Panc1 (cell line): ENCODE measurements around the gene HES6. TPM values are rescaled to one million over a fixed set of nuclear protein-coding genes. Genes with fewer than 3 reads are reported as not detected.

Source experiments
- ATAC-seq: fragments of 200-7000 bp; cut with Tn5 transposase; 2 replicates; pipeline ENCODE4 v1.9.1; 2020; ENCODE audit warnings: mild to moderate bottlenecking, moderate library complexity
- BruUV-seq: library from RNA; stranded (reverse); fragments of 400-500 nt; replicated peaks from 2 replicates; lab custom pipeline; 2021; lab: Mats Ljungman, UMichigan
- CTCF ChIA-PET: fragments of 300-600 bp; sonication (Branson Sonifier 250); formaldehyde crosslinking; loops from one replicate; lab custom pipeline; 2022; ENCODE audit warnings: antibody characterized with exemption; lab: Charles Lee
- POLR2A ChIA-PET: fragments of 300-600 bp; sonication (Branson Sonifier 250); formaldehyde crosslinking; loops from one replicate; lab custom pipeline; 2022; ENCODE audit warnings: antibody characterized with exemption; lab: Charles Lee
- DNase-seq: peaks from one replicate; pipeline ENCODE4 v3.0.0-alpha.2; 2010; ENCODE audit warnings: low read depth, low spot score
- H3K27ac ChIP-seq: 2 replicates; pipeline ENCODE4 v1.5.1; 2011; ENCODE audit warnings: mild to moderate bottlenecking, low read length, inconsistent platforms
- H3K27me3 ChIP-seq: fragments of 200-500 bp; sonication (Bioruptor generic); 2 replicates; pipeline ENCODE4 v1.6.0; 2014; ENCODE audit warnings: low read length, inconsistent platforms; ENCODE audit not compliant: control insufficient read depth, insufficient read depth
- H3K36me3 ChIP-seq: fragments of 200-500 bp; sonication (Bioruptor generic); 2 replicates; pipeline ENCODE4 v1.5.1; 2014; ENCODE audit warnings: inconsistent platforms, mild to moderate bottlenecking, low read length, moderate library complexity; ENCODE audit not compliant: control insufficient read depth, insufficient read depth
- H3K4me1 ChIP-seq: 2 replicates; pipeline ENCODE4 v1.5.1; 2011; ENCODE audit warnings: inconsistent platforms, mild to moderate bottlenecking, low read length, moderate library complexity; ENCODE audit not compliant: control insufficient read depth, insufficient read depth
- H3K4me3 ChIP-seq, 2 experiments: 2 replicates each; pipeline ENCODE4 v1.5.1; 2011 to 2012; ENCODE audit warnings: low read depth in 2 of 2, low read length in 2 of 2, mild to moderate bottlenecking in 2 of 2, inconsistent platforms in 1 of 2, moderate library complexity in 1 of 2
- H3K9me3 ChIP-seq: fragments of 200-500 bp; sonication (Bioruptor generic); 2 replicates; pipeline ENCODE4 v1.5.1; 2014; ENCODE audit warnings: low read depth, mild to moderate bottlenecking, inconsistent platforms, low read length, moderate library complexity; ENCODE audit not compliant: control insufficient read depth, insufficient read depth
- POLR2AphosphoS5 ChIP-seq: IDR thresholded peaks from 2 replicates; pipeline ENCODE4 v1.6.1; 2012; ENCODE audit warnings: mild to moderate bottlenecking, low read depth, low read length, moderate library complexity
- SIN3A ChIP-seq: IDR thresholded peaks from 2 replicates; pipeline ENCODE4 v1.6.1; 2012; ENCODE audit warnings: low read depth, mild to moderate bottlenecking, low read length, moderate library complexity, borderline replicate concordance; ENCODE audit not compliant: insufficient read depth
- TCF7L2 ChIP-seq: IDR thresholded peaks from 2 replicates; pipeline ENCODE4 v1.6.1; 2011; ENCODE audit warnings: mild to moderate bottlenecking, low read depth, low read length, inconsistent platforms
- in situ Hi-C: cut with HindIII; loops from 2 replicates; pipeline ENCODE4 v1.10.0; 2016; ENCODE audit warnings: low sequenced_read_pairs, low pct_unique_long_range_greater_than_20kb
- intact Hi-C: fragments of 100-400 bp; cut with micrococcal nuclease; formaldehyde crosslinking; loops from one replicate; pipeline ENCODE4 v1.10.0; 2022; ENCODE audit not compliant: unreplicated experiment
- total RNA-seq: library from RNA; stranded (reverse); gene quantifications from one replicate; pipeline ENCODE4 v1.2.1, GENCODE V29; 2021; ENCODE audit not compliant: unreplicated experiment
- TF ChIP-seq, protein P1 (sequence below): fragments of 450-650 bp; IDR thresholded peaks from 2 replicates; pipeline ENCODE4 v1.5.1; 2017; ENCODE audit warnings: mild to moderate bottlenecking
- TF ChIP-seq, protein P2 (sequence below), 2 experiments: IDR thresholded peaks; 2 replicates each; pipeline ENCODE4 v1.6.1; 2011 to 2012; ENCODE audit warnings: low read depth in 2 of 2, control low read depth in 1 of 2, low read length in 1 of 2, mild to moderate bottlenecking in 1 of 2, moderate library complexity in 1 of 2; ENCODE audit not compliant: insufficient read depth in 1 of 2

HES6 gene
- total RNA-seq, 1 experiment from 2014 or later = 42.0 TPM

DNA sequence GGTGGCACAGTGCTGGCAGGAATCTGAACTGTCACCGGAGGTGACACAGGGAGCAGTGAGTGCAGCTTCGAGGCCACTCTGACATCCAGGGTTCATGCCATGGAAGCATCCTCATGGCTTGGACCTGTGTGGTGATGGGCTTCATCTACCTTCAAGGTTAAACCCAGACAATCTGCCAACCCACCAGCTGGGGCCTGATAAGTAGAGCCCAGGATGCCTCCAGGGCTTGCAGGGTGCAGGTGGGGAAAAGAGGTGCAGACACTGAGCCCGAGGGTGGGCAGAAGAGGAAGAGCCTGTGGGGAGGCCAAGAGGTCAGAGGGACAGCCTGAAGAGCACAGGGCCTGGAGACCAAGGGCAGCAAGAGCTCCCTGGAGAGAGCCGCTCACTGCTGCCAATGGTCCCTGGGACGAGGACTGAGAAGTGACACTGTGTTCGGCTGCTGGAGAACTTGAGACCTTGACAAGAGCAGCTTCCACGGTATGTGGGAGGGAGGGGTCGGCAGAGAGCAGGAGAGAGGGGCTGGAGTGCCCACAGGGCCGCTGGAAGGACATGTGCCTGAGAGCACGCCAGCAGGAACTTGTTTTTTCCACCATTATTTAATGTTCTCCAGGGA, 8.1 kb upstream of the HES6 start:
- intact Hi-C loops = no loop called here
- H3K4me1 ChIP-seq = no peaks in the 10 kb centered on the region
- H3K27me3 ChIP-seq = no peaks in the 10 kb centered on the region
- DNase-seq (no peak), ATAC-seq (no peak)
- in situ Hi-C loops = no loop called here
- ChIA-PET POLR2A (no interaction called here), CTCF (no interaction called here)
- TF ChIP-seq, protein P1, sequence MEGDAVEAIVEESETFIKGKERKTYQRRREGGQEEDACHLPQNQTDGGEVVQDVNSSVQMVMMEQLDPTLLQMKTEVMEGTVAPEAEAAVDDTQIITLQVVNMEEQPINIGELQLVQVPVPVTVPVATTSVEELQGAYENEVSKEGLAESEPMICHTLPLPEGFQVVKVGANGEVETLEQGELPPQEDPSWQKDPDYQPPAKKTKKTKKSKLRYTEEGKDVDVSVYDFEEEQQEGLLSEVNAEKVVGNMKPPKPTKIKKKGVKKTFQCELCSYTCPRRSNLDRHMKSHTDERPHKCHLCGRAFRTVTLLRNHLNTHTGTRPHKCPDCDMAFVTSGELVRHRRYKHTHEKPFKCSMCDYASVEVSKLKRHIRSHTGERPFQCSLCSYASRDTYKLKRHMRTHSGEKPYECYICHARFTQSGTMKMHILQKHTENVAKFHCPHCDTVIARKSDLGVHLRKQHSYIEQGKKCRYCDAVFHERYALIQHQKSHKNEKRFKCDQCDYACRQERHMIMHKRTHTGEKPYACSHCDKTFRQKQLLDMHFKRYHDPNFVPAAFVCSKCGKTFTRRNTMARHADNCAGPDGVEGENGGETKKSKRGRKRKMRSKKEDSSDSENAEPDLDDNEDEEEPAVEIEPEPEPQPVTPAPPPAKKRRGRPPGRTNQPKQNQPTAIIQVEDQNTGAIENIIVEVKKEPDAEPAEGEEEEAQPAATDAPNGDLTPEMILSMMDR = no peak
- TF ChIP-seq TCF7L2 = no peak
- TF ChIP-seq, protein P2, sequence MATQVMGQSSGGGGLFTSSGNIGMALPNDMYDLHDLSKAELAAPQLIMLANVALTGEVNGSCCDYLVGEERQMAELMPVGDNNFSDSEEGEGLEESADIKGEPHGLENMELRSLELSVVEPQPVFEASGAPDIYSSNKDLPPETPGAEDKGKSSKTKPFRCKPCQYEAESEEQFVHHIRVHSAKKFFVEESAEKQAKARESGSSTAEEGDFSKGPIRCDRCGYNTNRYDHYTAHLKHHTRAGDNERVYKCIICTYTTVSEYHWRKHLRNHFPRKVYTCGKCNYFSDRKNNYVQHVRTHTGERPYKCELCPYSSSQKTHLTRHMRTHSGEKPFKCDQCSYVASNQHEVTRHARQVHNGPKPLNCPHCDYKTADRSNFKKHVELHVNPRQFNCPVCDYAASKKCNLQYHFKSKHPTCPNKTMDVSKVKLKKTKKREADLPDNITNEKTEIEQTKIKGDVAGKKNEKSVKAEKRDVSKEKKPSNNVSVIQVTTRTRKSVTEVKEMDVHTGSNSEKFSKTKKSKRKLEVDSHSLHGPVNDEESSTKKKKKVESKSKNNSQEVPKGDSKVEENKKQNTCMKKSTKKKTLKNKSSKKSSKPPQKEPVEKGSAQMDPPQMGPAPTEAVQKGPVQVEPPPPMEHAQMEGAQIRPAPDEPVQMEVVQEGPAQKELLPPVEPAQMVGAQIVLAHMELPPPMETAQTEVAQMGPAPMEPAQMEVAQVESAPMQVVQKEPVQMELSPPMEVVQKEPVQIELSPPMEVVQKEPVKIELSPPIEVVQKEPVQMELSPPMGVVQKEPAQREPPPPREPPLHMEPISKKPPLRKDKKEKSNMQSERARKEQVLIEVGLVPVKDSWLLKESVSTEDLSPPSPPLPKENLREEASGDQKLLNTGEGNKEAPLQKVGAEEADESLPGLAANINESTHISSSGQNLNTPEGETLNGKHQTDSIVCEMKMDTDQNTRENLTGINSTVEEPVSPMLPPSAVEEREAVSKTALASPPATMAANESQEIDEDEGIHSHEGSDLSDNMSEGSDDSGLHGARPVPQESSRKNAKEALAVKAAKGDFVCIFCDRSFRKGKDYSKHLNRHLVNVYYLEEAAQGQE (IDR thresholded peaks at IDR 0.05; ENCODE audit: insufficient read depth in 1 of 2, low read depth in 2 of 2, low read length in 1 of 2) = no peak
- no peak for TF ChIP-seq SIN3A
- TF ChIP-seq POLR2AphosphoS5 = no peak
- no TSS peak for BruUV-seq
- H3K4me3 ChIP-seq = no peak overlapping the region
- no peaks in the 10 kb centered on the region for H3K36me3 ChIP-seq
- H3K9me3 ChIP-seq = no peaks in the 10 kb centered on the region
- H3K27ac ChIP-seq = no peak overlapping the region

GRCh38 chr2:238247002-238247822, 7.4 kb upstream of the HES6 start:
- Histone ChIP-seq H3K4me3 (no peak overlapping the region), H3K36me3 (no peaks in the 10 kb centered on the region), H3K27me3 (no peaks in the 10 kb centered on the region), H3K27ac (no peak overlapping the region), H3K9me3 (no peaks in the 10 kb centered on the region), H3K4me1 (no peaks in the 10 kb centered on the region)
- in situ Hi-C loops = no loop called here
- DNase-seq (no peak), ATAC-seq (no peak)
- ChIA-PET POLR2A (no interaction called here), CTCF (no interaction called here)
- intact Hi-C loops = no loop called here
- TF ChIP-seq, protein P1 = no peak
- TF ChIP-seq POLR2AphosphoS5 (no peak), TCF7L2 (no peak), SIN3A (no peak)
- TF ChIP-seq, protein P2 (IDR thresholded peaks at IDR 0.05; ENCODE audit: insufficient read depth in 1 of 2, low read depth in 2 of 2, low read length in 1 of 2) = no peak
- no TSS peak for BruUV-seq
